ENCODE measurements around the gene HIF3A. TPM values are rescaled to one million over a fixed set of nuclear protein-coding genes. Genes with fewer than 3 reads are reported as not detected.

Gene HIF3A
- total RNA-seq, 2 experiments from 2014 or later: not detected

- intact Hi-C loops (cut with DNase I, micrococcal nuclease): no loop called here
- DNase-seq: peak; percentile 62
- Mint-ChIP-seq H3K9me3 (ENCODE audit: low read depth) (no peaks in the 10 kb centered on the region), H3K4me1 (peaks cover 55% of the 10 kb centered on the region), H3K27ac (peak overlapping the region; percentile 97), H3K4me3 (peak overlapping the region; percentile 90), H3K36me3 (ENCODE audit: low read depth) (peaks cover 44% of the 10 kb centered on the region), H3K27me3 (no peaks in the 10 kb centered on the region)
- ChIA-PET POLR2A (interaction anchor here (0.8 kb wide), 1 partner anchor 255 kb away, joined by 3 read pairs; no protein-coding TSS in a partner anchor), CTCF (interaction anchor here (0.6 to 1.1 kb wide), 6 partner anchors 14 to 304 kb away, joined by 3 to 4 read pairs (median 3); no protein-coding TSS in a partner anchor)
- peak; percentile 18 for ATAC-seq
These were observed 53.9 kb downstream of the HIF3A start for GRCh38 chr19:46350758-46351159.

DNA sequence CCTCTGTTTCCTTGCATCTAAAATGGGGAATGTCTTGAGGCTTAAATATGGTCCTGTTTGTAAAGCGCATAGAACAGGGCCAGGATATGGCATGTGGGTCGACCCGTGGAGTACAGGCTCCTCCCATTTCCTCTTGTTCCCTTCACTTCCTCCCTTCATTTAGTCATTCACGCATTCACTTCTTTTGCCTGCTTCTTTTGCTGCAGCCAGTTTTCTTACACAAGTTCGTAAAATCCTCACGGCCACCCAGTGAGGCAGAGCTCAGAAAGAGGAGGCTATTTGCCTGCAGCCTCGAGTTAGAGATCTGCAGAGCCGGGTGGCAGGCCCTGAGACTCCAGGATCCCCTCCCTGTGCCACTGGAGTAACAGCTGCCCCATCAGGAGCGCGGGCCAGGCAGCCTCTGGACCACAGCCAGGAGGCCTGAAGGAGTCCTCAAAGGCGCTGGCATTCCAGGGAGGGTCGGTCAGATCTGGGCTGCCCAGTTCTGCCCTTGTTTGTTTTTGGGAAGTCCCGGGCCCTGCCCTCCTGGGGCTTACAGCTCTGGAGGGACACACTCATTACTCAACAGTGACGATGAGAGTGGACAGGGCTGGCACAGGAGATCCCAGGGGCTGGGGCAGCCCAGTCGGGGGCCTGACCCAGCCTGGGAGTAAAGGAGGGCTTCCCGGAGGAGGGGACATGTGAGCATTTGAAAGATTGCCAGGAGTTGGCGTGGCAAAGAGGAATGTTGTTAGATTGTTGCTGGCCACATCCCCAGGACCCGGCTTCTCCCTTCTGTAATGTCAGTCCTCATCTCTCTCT is 54.6 kb downstream of the HIF3A start:
- Mint-ChIP-seq H3K27me3 (no peaks in the 10 kb centered on the region), H3K9me3 (ENCODE audit: low read depth) (no peaks in the 10 kb centered on the region), H3K36me3 (ENCODE audit: low read depth) (peaks cover 45% of the 10 kb centered on the region), H3K27ac (peak overlapping the region; percentile 97), H3K4me3 (peak overlapping the region; percentile 90), H3K4me1 (peaks cover 54% of the 10 kb centered on the region)
- DNase-seq (peak; percentile 33), ATAC-seq (peak; percentile 37)
- CTCF ChIA-PET: interaction anchor here (0.6 to 1.1 kb wide), 6 partner anchors 13 to 304 kb away, joined by 3 to 4 read pairs (median 3); no protein-coding TSS in a partner anchor
- POLR2A ChIA-PET: no interaction called here
- intact Hi-C loops (cut with DNase I, micrococcal nuclease): no loop called here

DNA sequence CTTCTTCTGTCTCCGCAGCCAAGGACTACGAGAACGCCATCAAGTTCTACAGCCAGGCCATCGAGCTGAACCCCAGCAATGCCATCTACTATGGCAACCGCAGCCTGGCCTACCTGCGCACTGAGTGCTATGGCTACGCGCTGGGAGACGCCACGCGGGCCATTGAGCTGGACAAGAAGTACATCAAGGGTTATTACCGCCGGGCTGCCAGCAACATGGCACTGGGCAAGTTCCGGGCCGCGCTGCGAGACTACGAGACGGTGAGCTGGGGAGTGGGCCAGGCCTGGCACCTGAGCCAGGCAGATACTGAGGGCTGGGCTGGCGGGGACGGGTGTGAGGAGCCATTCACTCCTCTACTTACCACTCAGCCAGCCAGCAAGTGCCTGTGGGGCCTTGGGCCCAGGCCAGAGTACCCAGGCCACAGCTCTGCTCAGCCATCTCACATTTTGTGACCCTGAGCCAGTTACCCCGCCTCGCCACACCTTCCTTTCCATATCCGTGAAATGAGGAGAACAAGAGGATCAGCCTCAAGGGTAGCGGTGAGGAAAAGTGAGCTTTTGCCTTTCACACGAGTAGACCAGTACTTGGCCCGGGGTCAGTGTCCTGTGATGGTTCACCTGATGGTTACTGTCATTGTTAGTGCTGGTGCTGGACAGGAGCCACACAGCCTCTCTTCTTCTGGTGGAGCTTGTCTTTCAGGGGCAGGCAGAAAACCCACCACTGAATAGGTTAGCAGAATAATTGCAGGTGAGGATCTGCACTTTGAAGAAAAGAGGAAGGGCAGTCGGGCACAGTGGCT is 57.1 kb downstream of the HIF3A start:
- no peaks in the 10 kb centered on the region for H3K9me3 Mint-ChIP-seq (ENCODE audit: low read depth)
- CTCF ChIA-PET: no interaction called here
- POLR2A ChIA-PET: no interaction called here
- H3K36me3 Mint-ChIP-seq (ENCODE audit: low read depth): peaks cover 37% of the 10 kb centered on the region
- intact Hi-C loops (cut with DNase I, micrococcal nuclease): no loop called here
- no peaks in the 10 kb centered on the region for H3K27me3 Mint-ChIP-seq
- peaks cover 49% of the 10 kb centered on the region for H3K4me1 Mint-ChIP-seq
- DNase-seq (no peak), ATAC-seq (no peak)
- H3K27ac Mint-ChIP-seq: no peak overlapping the region
- no peak overlapping the region for H3K4me3 Mint-ChIP-seq

GRCh38 chr19:46355234-46356148 is 58.6 kb downstream of the HIF3A start:
- Mint-ChIP-seq H3K27me3 (no peaks in the 10 kb centered on the region), H3K36me3 (ENCODE audit: low read depth) (peaks cover 31% of the 10 kb centered on the region), H3K9me3 (ENCODE audit: low read depth) (no peaks in the 10 kb centered on the region), H3K4me1 (peaks cover 36% of the 10 kb centered on the region), H3K4me3 (no peak overlapping the region), H3K27ac (peak overlapping the region; percentile 30)
- DNase-seq (peak; percentile 64), ATAC-seq (peak; percentile 57)
- ChIA-PET CTCF (interaction anchor here (0.5 to 2.0 kb wide), 4 partner anchors 7 to 175 kb away, joined by 3 to 4 read pairs (median 4); no protein-coding TSS in a partner anchor), POLR2A (no interaction called here)
- intact Hi-C loops (cut with DNase I, micrococcal nuclease): no loop called here

DNA sequence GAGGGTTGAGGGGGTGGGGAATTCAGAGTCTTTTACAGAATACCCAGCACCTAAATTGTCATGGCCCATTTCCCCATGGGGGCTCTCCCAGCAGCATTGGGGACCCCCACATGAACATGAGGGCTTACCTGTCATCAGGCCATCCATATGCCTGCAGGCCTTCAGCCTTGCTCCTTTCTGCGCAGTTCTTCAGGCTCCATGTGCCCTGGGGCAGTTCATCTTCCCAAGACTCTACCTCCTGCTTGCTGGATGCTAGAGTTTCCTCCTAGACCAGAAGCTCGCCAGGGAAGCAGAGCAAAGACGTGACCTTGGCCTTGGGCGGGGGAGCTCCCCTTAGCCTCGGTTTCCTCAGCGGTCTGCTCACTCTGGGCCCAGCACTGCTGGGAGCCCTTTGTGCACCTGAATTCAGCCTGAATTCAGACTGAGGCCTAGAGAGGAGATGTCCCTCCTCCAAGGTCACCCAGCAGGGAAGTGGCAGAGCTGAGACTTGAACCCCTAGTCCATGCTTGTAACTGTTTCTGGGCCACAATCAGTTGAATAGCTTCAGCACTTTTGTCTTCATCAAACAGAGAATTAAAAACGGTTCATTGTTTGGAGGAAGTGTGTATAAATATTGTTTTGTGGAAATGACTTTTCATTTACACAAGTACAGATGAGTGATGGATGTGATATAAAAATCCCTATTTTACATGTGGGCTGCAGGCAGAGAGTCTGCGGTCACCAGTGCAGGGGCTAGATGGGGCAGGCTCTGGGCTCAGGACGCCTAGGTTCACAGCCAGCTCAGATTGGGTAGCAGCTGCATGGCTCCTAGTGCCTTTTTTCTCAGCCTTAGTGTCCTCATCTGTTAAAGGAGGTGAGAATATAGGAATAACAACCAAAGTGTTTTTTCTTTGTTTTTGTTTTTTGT is 59.6 kb downstream of the HIF3A start:
- H3K4me1 Mint-ChIP-seq: peaks cover 34% of the 10 kb centered on the region
- ChIA-PET POLR2A (no interaction called here), CTCF (interaction anchor here (0.6 to 2.0 kb wide), 3 partner anchors 8 to 328 kb away, joined by 3 to 4 read pairs (median 3); no protein-coding TSS in a partner anchor)
- intact Hi-C loops (cut with DNase I, micrococcal nuclease): no loop called here
- H3K4me3 Mint-ChIP-seq: no peak overlapping the region
- DNase-seq: no peak
- no peaks in the 10 kb centered on the region for H3K27me3 Mint-ChIP-seq
- ATAC-seq: no peak
- H3K36me3 Mint-ChIP-seq (ENCODE audit: low read depth): peaks cover 27% of the 10 kb centered on the region
- H3K27ac Mint-ChIP-seq: no peak overlapping the region
- no peaks in the 10 kb centered on the region for H3K9me3 Mint-ChIP-seq (ENCODE audit: low read depth)

- Mint-ChIP-seq H3K27me3 (no peaks in the 10 kb centered on the region), H3K4me1 (peaks cover 30% of the 10 kb centered on the region), H3K36me3 (ENCODE audit: low read depth) (peaks cover 29% of the 10 kb centered on the region), H3K9me3 (ENCODE audit: low read depth) (no peaks in the 10 kb centered on the region), H3K4me3 (no peak overlapping the region), H3K27ac (no peak overlapping the region)
- DNase-seq: no peak
- ChIA-PET CTCF (interaction anchor here (1.5 to 2.0 kb wide), 2 partner anchors 10 kb away, joined by 4 read pairs; no protein-coding TSS in a partner anchor), POLR2A (no interaction called here)
- intact Hi-C loops (cut with DNase I, micrococcal nuclease): no loop called here
- no peak for ATAC-seq
These were observed 61.2 kb downstream of the HIF3A start for GRCh38 chr19:46357846-46358583.

GRCh38 chr19:46361915-46362314 is 65.1 kb downstream of the HIF3A start:
- no peak for DNase-seq
- Mint-ChIP-seq H3K4me3 (peak overlapping the region; percentile 2), H3K9me3 (ENCODE audit: low read depth) (no peaks in the 10 kb centered on the region), H3K4me1 (peaks cover 20% of the 10 kb centered on the region), H3K36me3 (ENCODE audit: low read depth) (peaks cover 23% of the 10 kb centered on the region), H3K27ac (no peak overlapping the region), H3K27me3 (no peaks in the 10 kb centered on the region)
- no peak for ATAC-seq
- POLR2A ChIA-PET: interaction anchor here (0.6 kb wide), 1 partner anchor 72 kb away, joined by 3 read pairs; no protein-coding TSS in a partner anchor
- CTCF ChIA-PET: no interaction called here
- intact Hi-C loops (cut with DNase I, micrococcal nuclease): no loop called here

DNA sequence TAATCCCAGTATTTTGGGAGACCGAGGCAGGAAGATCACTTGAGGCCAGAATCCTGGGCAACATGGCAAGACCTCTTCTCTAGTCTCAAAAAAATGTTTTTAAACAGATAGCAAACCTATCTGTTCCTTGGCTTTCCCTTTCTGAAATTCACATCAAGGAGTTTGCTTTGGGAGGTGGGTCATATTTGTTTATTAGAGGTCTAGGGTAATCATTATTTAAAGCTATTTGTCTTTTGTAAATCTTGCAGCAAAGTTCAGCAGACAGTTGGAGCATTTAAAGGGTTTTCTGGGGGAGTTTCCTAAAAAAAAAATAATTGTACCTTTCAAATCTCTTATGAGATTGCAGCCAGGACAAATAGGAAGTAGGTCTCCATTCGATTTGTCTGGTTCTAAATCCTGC is 67.5 kb downstream of the HIF3A start:
- intact Hi-C loops (cut with DNase I, micrococcal nuclease): no loop called here
- ChIA-PET CTCF (interaction anchor here (0.6 to 0.8 kb wide), 3 partner anchors 14 to 524 kb away, joined by 3 read pairs; no protein-coding TSS in a partner anchor), POLR2A (no interaction called here)
- Mint-ChIP-seq H3K27me3 (no peaks in the 10 kb centered on the region), H3K4me1 (peaks cover 20% of the 10 kb centered on the region), H3K9me3 (ENCODE audit: low read depth) (no peaks in the 10 kb centered on the region), H3K27ac (no peak overlapping the region), H3K4me3 (no peak overlapping the region), H3K36me3 (ENCODE audit: low read depth) (peaks cover 18% of the 10 kb centered on the region)
- DNase-seq (no peak), ATAC-seq (no peak)

DNA sequence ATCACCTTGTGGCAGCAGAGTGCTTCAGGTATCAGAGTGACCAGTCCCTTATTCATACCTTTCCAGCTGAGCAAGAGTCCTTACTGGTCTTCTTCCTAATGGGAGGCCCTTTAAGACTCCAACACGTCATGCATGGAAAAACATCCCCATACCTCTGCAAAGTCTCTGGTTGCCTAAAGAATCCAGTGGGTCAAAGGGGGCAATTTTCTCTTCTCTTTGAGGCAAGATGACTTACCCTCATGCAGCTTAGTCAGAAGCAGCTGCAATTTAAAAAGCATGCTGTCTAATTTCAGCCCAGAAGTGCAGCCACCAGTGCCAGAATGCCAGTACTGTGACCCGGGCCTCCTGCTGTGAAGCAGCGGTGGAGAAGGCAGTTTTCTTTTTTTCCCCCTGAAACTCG is 68.7 kb downstream of the HIF3A start:
- intact Hi-C loops (cut with DNase I, micrococcal nuclease): no loop called here
- Mint-ChIP-seq H3K27ac (no peak overlapping the region), H3K9me3 (ENCODE audit: low read depth) (no peaks in the 10 kb centered on the region), H3K36me3 (ENCODE audit: low read depth) (peaks cover 15% of the 10 kb centered on the region), H3K27me3 (no peaks in the 10 kb centered on the region), H3K4me1 (peaks cover 22% of the 10 kb centered on the region), H3K4me3 (no peak overlapping the region)
- ATAC-seq: no peak
- POLR2A ChIA-PET: no interaction called here
- no peak for DNase-seq
- CTCF ChIA-PET: no interaction called here
